Mucosa of rectum (tissue), 2 donors: ENCODE results near the gene ARMC10.
"Not testable (repeated sequence)": the region's sequence is repeated elsewhere in the genome, so short reads cannot be mapped to it uniquely, and the experiment has no call there.

ENCODE experiments used
- H3K27ac ChIP-seq, 2 donors: one replicate each; pipeline ENCODE4 v1.7.0; 2013; ENCODE audit warnings: inconsistent platforms in 2 of 2, low read depth in 2 of 2, low read length in 2 of 2
- H3K27me3 ChIP-seq, 2 donors: one replicate each; pipeline ENCODE4 v1.7.0; 2013; ENCODE audit warnings: low read length in 2 of 2; ENCODE audit not compliant: control insufficient read depth in 2 of 2, insufficient read depth in 2 of 2
- H3K36me3 ChIP-seq, 2 donors: one replicate each; pipeline ENCODE4 v1.7.0; 2013; ENCODE audit warnings: low read length in 2 of 2; ENCODE audit not compliant: control insufficient read depth in 2 of 2, insufficient read depth in 2 of 2
- H3K4me1 ChIP-seq, 2 donors: one replicate each; pipeline ENCODE4 v1.7.0; 2013; ENCODE audit warnings: low read length in 2 of 2, mild to moderate bottlenecking in 1 of 2; ENCODE audit not compliant: control insufficient read depth in 2 of 2, insufficient read depth in 2 of 2
- H3K4me3 ChIP-seq, 2 donors: one replicate each; pipeline ENCODE4 v1.7.0; 2013; ENCODE audit warnings: low read length in 2 of 2
- H3K9ac ChIP-seq, 2 donors: one replicate each; pipeline ENCODE4 v1.7.0; 2013; ENCODE audit warnings: low read length in 2 of 2, low read depth in 1 of 2, mild to moderate bottlenecking in 1 of 2
- H3K9me3 ChIP-seq, 2 donors: one replicate each; pipeline ENCODE4 v1.7.0; 2013; ENCODE audit warnings: low read length in 2 of 2; ENCODE audit not compliant: control insufficient read depth in 2 of 2
- donor health status: healthy.
- donor health status: Normal muscosa, but diverticular disease.

Gene ARMC10

GRCh38 chr7:103074519-103075336, at the start of gene ARMC10, which contains the start of gene FBXL13:
Gene ARMC10, plus strand, starts transcription at chr7:103075140. Its CDS starts 133 bp downstream, at chr7:103075273.
Gene FBXL13, minus strand, starts transcription at chr7:103074796.
- Histone ChIP-seq H3K27me3 (no peaks in the 10 kb centered on the region), H3K27ac (peak within 1 kb of the TSS; percentile 91 to 93), H3K9ac (peak within 1 kb of the TSS; percentile 71 to 80), H3K4me3 (peak within 1 kb of the TSS; percentile 98 to 100), H3K9me3 (no peaks in the 10 kb centered on the region), H3K36me3 (no peaks in the 10 kb centered on the region), H3K4me1 (peaks cover 8 to 13% of the 10 kb centered on the region in 2 donors)

DNA sequence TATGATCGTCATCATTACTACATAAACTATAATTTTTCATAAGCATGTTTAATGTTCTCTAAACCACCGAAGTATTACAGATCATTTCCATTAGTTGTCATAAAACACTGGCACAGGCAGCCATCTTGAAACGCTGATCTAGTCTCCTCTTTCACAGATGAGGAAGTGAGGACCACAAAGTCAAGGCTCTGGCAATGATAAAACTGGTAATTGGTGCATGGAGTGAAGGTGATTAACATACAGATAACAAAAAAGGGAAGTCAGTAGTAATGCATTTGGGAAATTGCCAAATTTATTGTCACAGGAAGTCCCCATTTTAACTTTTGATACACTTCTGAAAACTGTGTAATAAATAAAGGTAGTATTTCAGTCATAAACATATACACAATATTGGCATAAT, 49.6 kb upstream of the ARMC10 start:
- no peak overlapping the region for H3K9ac ChIP-seq

DNA sequence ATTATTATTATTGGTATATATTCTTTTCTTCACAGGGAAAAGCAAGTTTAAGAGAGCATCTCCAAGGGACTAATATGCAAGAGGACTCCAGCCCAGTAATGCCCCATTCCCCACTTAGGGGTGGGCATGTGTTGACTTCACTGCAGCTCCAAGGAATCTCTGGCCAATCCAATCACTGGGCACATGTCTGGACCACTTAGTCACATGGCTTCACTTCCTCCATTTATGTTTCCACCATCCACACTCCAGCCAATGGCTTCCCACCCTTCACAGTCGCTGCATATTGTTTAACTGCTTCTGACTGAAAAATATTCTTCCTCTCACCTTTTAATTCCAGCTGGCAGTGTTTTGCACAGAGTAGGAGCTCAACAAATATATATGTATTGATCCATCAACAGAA, 43.9 kb upstream of the ARMC10 start:
- H3K36me3 ChIP-seq: no peaks in the 10 kb centered on the region
- H3K9ac ChIP-seq: no peak overlapping the region
- H3K4me3 ChIP-seq: no peak overlapping the region

More for the DNA sequence above, 49.6 kb upstream of the ARMC10 start:
- H3K36me3 ChIP-seq: no peaks in the 10 kb centered on the region
- no peaks in the 10 kb centered on the region for H3K9me3 ChIP-seq
- H3K27ac ChIP-seq: no peak overlapping the region
- H3K4me1 ChIP-seq: no peaks in the 10 kb centered on the region
- no peak overlapping the region for H3K4me3 ChIP-seq
- H3K27me3 ChIP-seq: no peaks in the 10 kb centered on the region

DNA sequence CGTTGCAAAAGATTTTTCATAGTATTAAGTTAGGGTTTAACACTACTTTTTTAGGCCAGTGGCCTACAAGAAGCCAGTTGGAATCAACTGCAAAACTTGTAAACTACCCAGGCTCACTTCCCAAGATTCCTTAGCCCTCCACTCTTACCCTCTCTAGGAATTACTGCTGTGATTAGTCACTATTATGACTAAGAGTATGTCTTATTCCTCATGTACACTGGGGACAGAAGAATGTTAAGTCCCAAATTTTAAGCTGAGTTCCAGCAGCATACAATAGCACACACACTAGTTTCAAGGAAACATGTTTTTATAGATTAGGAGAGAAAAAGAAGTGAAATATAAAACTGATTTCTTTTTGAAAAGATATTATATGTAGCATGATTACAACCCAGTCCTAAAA, 43.2 kb upstream of the ARMC10 start:
- Histone ChIP-seq H3K27ac (no peak overlapping the region), H3K36me3 (no peaks in the 10 kb centered on the region), H3K4me3 (no peak overlapping the region), H3K9me3 (no peaks in the 10 kb centered on the region), H3K9ac (no peak overlapping the region), H3K27me3 (no peaks in the 10 kb centered on the region), H3K4me1 (no peaks in the 10 kb centered on the region)

More for the DNA sequence above, 43.9 kb upstream of the ARMC10 start:
- no peaks in the 10 kb centered on the region for H3K9me3 ChIP-seq
- no peak overlapping the region for H3K27ac ChIP-seq
- no peaks in the 10 kb centered on the region for H3K4me1 ChIP-seq
- H3K27me3 ChIP-seq: no peaks in the 10 kb centered on the region

GRCh38 chr7:103034318-103034717, 40.6 kb upstream of the ARMC10 start:
- not testable (repeated sequence) for H3K9ac ChIP-seq, H3K27me3 ChIP-seq, H3K36me3 ChIP-seq, H3K4me3 ChIP-seq, H3K27ac ChIP-seq, H3K9me3 ChIP-seq, H3K4me1 ChIP-seq

DNA sequence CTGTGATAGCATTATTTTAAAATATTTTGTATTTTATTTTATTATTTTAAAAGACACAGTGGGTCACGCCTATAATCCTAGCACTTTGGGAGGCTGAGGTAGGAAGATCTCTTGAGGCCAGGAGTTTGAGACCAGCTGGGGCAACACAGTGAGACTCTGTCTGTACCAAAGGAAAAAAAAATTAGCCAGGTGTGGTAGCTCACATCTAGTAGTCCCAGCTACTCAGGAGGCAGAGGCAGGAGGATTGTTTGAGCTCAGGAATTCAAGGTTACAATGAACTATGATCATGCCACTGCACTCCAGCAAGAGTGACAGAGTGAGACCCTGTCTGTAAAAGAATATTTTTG, 37.5 kb upstream of the ARMC10 start:
- Histone ChIP-seq H3K9ac (no peak overlapping the region), H3K36me3 (no peaks in the 10 kb centered on the region), H3K27ac (no peak overlapping the region), H3K4me1 (no peaks in the 10 kb centered on the region), H3K4me3 (no peak overlapping the region), H3K27me3 (no peaks in the 10 kb centered on the region), H3K9me3 (no peaks in the 10 kb centered on the region)

- not testable (repeated sequence) for H3K27me3 ChIP-seq, H3K27ac ChIP-seq, H3K9me3 ChIP-seq, H3K4me1 ChIP-seq, H3K4me3 ChIP-seq, H3K36me3 ChIP-seq, H3K9ac ChIP-seq
These were observed 36.9 kb upstream of the ARMC10 start for GRCh38 chr7:103037823-103038739.

GRCh38 chr7:103041815-103042214, 33.1 kb upstream of the ARMC10 start:
- not testable (repeated sequence) for H3K9ac ChIP-seq, H3K4me3 ChIP-seq, H3K4me1 ChIP-seq

GRCh38 chr7:103048833-103049232, 26.1 kb upstream of the ARMC10 start:
- H3K27ac ChIP-seq: no peak overlapping the region
- H3K27me3 ChIP-seq: no peaks in the 10 kb centered on the region
- no peak overlapping the region for H3K9ac ChIP-seq
- no peaks in the 10 kb centered on the region for H3K9me3 ChIP-seq
- no peaks in the 10 kb centered on the region for H3K36me3 ChIP-seq
- H3K4me3 ChIP-seq: no peak overlapping the region
- no peaks in the 10 kb centered on the region for H3K4me1 ChIP-seq

More at GRCh38 chr7:103041815-103042214, 33.1 kb upstream of the ARMC10 start:
- not testable (repeated sequence) for H3K36me3 ChIP-seq, H3K9me3 ChIP-seq, H3K27ac ChIP-seq, H3K27me3 ChIP-seq

DNA sequence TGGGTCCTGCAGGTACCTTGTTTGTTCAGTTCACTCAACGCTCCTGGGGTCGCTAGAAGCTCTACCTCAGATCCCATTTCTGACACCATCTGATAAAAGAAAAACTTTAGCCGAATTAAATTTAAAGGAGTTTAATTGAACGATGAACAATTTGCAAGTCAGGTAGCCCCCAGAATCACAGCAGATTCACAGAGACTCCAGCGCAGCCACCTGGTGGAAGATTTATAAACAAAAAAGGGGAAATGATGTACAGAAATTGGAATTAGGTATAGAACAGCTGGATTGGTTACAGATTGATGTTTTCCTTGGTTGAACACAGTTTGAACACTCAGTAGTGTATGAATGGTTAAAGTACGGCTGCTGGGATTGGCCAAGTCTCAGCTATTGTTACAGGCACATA, 23.4 kb upstream of the ARMC10 start:
- H3K4me1 ChIP-seq: no peaks in the 10 kb centered on the region
- H3K9ac ChIP-seq: no peak overlapping the region
- no peaks in the 10 kb centered on the region for H3K27me3 ChIP-seq
- H3K4me3 ChIP-seq: no peak overlapping the region
- no peak overlapping the region for H3K27ac ChIP-seq
- H3K36me3 ChIP-seq: no peaks in the 10 kb centered on the region
- no peaks in the 10 kb centered on the region for H3K9me3 ChIP-seq
